GM12892 (cell line): ENCODE measurements around the gene SEPHS1.

ENCODE experiments used
- POLR2A ChIP-seq: IDR thresholded peaks from 2 replicates; pipeline ENCODE4 v1.6.1; 2011; ENCODE audit warnings: low read depth, low read length, control low read depth
- POLR2AphosphoS5 ChIP-seq: IDR thresholded peaks from 2 replicates; pipeline ENCODE4 v1.6.1; 2011; ENCODE audit warnings: low read depth, low read length, control low read depth
- TAF1 ChIP-seq: IDR thresholded peaks from 2 replicates; pipeline ENCODE4 v1.6.1; 2011; ENCODE audit warnings: low read depth, mild to moderate bottlenecking, control low read depth, low read length, borderline replicate concordance

DNA sequence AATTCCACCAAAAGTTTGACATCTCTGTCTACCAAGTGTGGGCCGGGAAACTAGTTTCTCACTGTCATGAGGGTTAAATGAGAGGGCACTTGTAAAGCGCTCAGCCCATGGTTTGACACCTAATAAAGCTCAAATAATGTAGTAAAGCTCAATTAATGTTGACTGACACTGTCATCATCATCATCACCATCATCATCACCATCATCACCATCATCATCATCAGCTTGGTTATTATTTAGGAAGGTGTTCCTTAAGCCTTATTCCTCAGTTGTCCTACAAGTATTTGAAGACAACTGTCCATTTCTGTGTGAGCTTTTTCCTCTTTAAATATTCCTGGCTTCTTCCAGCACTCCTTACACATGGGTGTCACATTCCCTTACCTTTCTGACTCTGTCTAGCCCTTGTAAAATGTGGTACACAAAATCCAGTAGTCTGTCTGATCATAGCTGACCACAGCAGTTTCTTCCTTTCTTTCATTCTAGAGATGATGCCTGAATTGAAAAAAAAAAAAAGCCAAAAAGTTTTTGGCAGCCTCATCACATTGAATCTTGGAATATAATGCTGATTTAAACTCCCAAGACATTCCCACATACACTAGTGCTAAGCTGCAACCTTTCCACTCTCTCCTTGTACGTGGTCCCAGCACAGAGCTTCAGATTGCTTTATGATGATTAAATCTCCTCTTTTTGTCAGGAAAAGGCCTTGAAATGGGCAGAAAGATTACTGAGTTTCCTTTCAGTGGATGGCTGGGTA is 40.6 kb upstream of the SEPHS1 start:
- TF ChIP-seq POLR2A (no peak), POLR2AphosphoS5 (no peak), TAF1 (no peak)
